ENCODE results near the gene DOK6.

GRCh38 chr18:69747388-69747787 is 346.7 kb downstream of the DOK6 start:
- TF ChIP-seq EZH2 (IDR thresholded peaks at IDR 0.05), result no peak
- TF ChIP-seq CTCF (IDR thresholded peaks at IDR 0.05), result no peak
- TF ChIP-seq EZH2phosphoT487 (IDR thresholded peaks at IDR 0.05), result no peak
